ENCODE data around the gene COL6A2.

Gene COL6A2

DNA sequence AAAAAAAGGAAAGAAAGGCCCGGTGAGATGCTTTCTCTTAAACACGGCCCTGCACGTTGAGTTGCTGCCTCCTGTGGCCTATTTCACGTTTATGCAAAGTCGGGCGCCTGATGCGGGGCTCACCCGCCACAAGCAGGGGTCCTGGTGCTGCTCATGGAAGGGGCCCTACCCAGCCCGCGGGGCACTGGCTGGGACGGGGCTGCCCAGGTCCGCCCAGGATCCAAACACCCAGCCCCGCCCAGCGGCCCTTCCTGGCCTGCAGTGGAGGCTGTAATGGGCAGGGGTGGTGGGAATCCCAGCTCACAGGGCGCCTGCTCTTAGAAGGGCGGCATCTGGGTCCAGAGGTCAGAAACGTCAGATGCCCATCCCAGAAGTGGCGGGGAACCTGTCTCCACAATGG lies 1.6 kb downstream of the COL6A2 start:
- TF ChIP-seq CREB1 (IDR thresholded peaks at IDR 0.05; ENCODE audit: low read depth) (no peak), RAD21 (IDR thresholded peaks at IDR 0.05; ENCODE audit: low read depth) (no peak), EP300 (IDR thresholded peaks at IDR 0.05; ENCODE audit: borderline replicate concordance) (no peak), CEBPB (IDR thresholded peaks at IDR 0.05) (no peak), TCF12 (IDR thresholded peaks at IDR 0.05; ENCODE audit: low read depth) (no peak), TEAD4 (IDR thresholded peaks at IDR 0.05) (no peak), MAX (IDR thresholded peaks at IDR 0.05) (no peak), YY1 (IDR thresholded peaks at IDR 0.05; ENCODE audit: low read depth) (no peak), NFIC (IDR thresholded peaks at IDR 0.05) (no peak), ZBTB7A (IDR thresholded peaks at IDR 0.05; ENCODE audit: low read depth) (no peak), EGR1 (IDR thresholded peaks at IDR 0.05) (no peak)
- TF ChIP-seq, protein P1, sequence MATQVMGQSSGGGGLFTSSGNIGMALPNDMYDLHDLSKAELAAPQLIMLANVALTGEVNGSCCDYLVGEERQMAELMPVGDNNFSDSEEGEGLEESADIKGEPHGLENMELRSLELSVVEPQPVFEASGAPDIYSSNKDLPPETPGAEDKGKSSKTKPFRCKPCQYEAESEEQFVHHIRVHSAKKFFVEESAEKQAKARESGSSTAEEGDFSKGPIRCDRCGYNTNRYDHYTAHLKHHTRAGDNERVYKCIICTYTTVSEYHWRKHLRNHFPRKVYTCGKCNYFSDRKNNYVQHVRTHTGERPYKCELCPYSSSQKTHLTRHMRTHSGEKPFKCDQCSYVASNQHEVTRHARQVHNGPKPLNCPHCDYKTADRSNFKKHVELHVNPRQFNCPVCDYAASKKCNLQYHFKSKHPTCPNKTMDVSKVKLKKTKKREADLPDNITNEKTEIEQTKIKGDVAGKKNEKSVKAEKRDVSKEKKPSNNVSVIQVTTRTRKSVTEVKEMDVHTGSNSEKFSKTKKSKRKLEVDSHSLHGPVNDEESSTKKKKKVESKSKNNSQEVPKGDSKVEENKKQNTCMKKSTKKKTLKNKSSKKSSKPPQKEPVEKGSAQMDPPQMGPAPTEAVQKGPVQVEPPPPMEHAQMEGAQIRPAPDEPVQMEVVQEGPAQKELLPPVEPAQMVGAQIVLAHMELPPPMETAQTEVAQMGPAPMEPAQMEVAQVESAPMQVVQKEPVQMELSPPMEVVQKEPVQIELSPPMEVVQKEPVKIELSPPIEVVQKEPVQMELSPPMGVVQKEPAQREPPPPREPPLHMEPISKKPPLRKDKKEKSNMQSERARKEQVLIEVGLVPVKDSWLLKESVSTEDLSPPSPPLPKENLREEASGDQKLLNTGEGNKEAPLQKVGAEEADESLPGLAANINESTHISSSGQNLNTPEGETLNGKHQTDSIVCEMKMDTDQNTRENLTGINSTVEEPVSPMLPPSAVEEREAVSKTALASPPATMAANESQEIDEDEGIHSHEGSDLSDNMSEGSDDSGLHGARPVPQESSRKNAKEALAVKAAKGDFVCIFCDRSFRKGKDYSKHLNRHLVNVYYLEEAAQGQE (IDR thresholded peaks at IDR 0.05; ENCODE audit: low read depth): no peak

GRCh38 chr21:46100020-46100419 lies 2.1 kb downstream of the COL6A2 start:
- TF ChIP-seq RAD21 (IDR thresholded peaks at IDR 0.05; ENCODE audit: low read depth): no peak
- TF ChIP-seq TEAD4 (IDR thresholded peaks at IDR 0.05): no peak
- TF ChIP-seq, protein P1 (IDR thresholded peaks at IDR 0.05; ENCODE audit: low read depth): no peak
- no peak for TF ChIP-seq USF1 (IDR thresholded peaks at IDR 0.05)
- TF ChIP-seq MAX (IDR thresholded peaks at IDR 0.05): no peak
- TF ChIP-seq YY1 (IDR thresholded peaks at IDR 0.05; ENCODE audit: low read depth): no peak
- TF ChIP-seq TCF12 (IDR thresholded peaks at IDR 0.05; ENCODE audit: low read depth): no peak
- TF ChIP-seq EP300 (IDR thresholded peaks at IDR 0.05; ENCODE audit: borderline replicate concordance): no peak
- no peak for TF ChIP-seq CREB1 (IDR thresholded peaks at IDR 0.05; ENCODE audit: low read depth)
- TF ChIP-seq TAF1 (IDR thresholded peaks at IDR 0.05; ENCODE audit: low read depth): no peak
- TF ChIP-seq NFIC (IDR thresholded peaks at IDR 0.05): no peak
- no peak for TF ChIP-seq FOXM1 (IDR thresholded peaks at IDR 0.05; ENCODE audit: borderline replicate concordance, low read depth)
- TF ChIP-seq ZBTB7A (IDR thresholded peaks at IDR 0.05; ENCODE audit: low read depth): no peak
- TF ChIP-seq EGR1 (IDR thresholded peaks at IDR 0.05): no peak
- no peak for TF ChIP-seq CEBPB (IDR thresholded peaks at IDR 0.05)

DNA sequence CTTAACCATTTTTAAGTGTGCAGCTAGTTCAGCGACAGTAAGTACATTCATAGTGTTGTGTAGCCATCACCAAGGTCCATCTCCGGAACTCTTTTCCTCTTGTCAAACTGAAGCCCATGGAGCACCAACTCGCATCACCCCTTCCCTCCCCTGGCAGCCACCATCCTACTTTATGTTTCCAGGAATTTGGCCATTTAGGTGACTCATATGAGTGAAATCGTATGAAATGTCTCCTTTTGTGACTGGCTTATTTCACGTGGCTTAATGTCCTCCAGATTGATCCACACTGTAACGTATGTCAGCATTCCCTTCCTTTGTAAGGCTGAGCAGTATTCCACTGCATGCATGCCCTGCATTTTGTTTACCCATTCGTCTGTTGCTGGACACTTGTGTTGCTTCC lies 2.5 kb downstream of the COL6A2 start:
- no peak for TF ChIP-seq TEAD4 (IDR thresholded peaks at IDR 0.05)
- no peak for TF ChIP-seq NFIC (IDR thresholded peaks at IDR 0.05)
- TF ChIP-seq CREB1 (IDR thresholded peaks at IDR 0.05; ENCODE audit: low read depth): no peak
- TF ChIP-seq TCF12 (IDR thresholded peaks at IDR 0.05; ENCODE audit: low read depth): no peak
- TF ChIP-seq ZBTB7A (IDR thresholded peaks at IDR 0.05; ENCODE audit: low read depth): no peak

- TF ChIP-seq TAF1 (IDR thresholded peaks at IDR 0.05; ENCODE audit: low read depth) (no peak), CREB1 (IDR thresholded peaks at IDR 0.05; ENCODE audit: low read depth) (no peak)
Observed at GRCh38 chr21:46100906-46101305, 3.0 kb downstream of the COL6A2 start.

DNA sequence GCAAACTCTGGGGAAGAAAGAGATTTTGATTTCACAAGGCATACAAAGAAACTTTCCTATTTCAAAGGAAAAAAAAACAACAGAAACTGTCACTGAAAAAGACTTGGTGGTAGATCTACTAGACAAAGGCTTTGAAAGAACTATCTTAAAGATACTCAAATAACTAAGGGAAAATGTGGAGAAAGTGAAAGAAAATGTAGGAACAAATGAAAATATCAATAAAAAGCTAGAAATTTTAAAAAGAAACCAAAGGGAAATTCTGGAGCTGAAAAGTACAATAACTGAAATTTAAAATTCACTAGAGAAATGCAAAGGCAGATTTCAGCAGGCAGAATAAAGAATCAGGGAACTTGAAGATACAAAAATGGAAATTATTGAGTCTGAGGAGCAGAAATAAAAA lies 6.2 kb downstream of the COL6A2 start:
- TF ChIP-seq CREB1 (IDR thresholded peaks at IDR 0.05; ENCODE audit: low read depth) (no peak), TEAD4 (IDR thresholded peaks at IDR 0.05) (no peak), FOXM1 (IDR thresholded peaks at IDR 0.05; ENCODE audit: borderline replicate concordance, low read depth) (no peak), RAD21 (IDR thresholded peaks at IDR 0.05; ENCODE audit: low read depth) (no peak), ZBTB7A (IDR thresholded peaks at IDR 0.05; ENCODE audit: low read depth) (no peak), EP300 (IDR thresholded peaks at IDR 0.05; ENCODE audit: borderline replicate concordance) (no peak), USF1 (IDR thresholded peaks at IDR 0.05) (no peak), MAX (IDR thresholded peaks at IDR 0.05) (no peak), EGR1 (IDR thresholded peaks at IDR 0.05) (no peak), YY1 (IDR thresholded peaks at IDR 0.05; ENCODE audit: low read depth) (no peak), TCF12 (IDR thresholded peaks at IDR 0.05; ENCODE audit: low read depth) (no peak)

GRCh38 chr21:46108827-46109312 lies 11.0 kb downstream of the COL6A2 start:
- TF ChIP-seq NFIC (IDR thresholded peaks at IDR 0.05) (no peak), EGR1 (IDR thresholded peaks at IDR 0.05) (no peak), CEBPB (IDR thresholded peaks at IDR 0.05) (no peak), TEAD4 (IDR thresholded peaks at IDR 0.05) (no peak), RAD21 (IDR thresholded peaks at IDR 0.05; ENCODE audit: low read depth) (no peak), TCF12 (IDR thresholded peaks at IDR 0.05; ENCODE audit: low read depth) (no peak)
- TF ChIP-seq, protein P1 (IDR thresholded peaks at IDR 0.05; ENCODE audit: low read depth): no peak

Data from Ishikawa (cell line).